NCI-H82 treated with DMSO at 0.1 percent for 48 hours (cell line): Measurements from ENCODE around the gene NAPG.
"Not testable (repeated sequence)": the region's sequence is repeated elsewhere in the genome, so short reads cannot be mapped to it uniquely, and the experiment has no call there.

Source experiments
- DNase-seq: peaks from one replicate; lab custom pipeline; 2025; ENCODE audit not compliant: unreplicated experiment; lab: John Stamatoyannopoulos, UW

The NAPG gene

DNA sequence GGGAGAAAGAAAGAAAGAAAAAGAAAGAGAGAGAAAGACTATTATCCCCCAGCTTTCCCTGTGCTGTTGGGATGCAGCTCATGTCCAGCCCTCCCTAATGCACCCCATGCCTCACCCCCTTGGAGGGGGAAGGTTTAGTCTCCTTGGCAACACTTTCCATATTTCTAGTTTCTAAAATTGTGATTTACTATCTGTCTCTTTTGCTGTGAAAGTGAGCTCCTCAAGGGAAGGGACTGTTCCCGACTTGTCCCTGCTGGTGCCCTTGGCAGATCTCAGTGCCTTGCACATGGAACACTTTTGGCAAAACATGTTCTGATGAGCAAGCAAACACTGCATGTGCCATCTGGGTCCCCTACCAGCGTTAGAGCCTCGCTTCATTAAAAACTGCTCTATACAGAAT, 11.7 kb upstream of the NAPG start:
- no peak for DNase-seq

DNA sequence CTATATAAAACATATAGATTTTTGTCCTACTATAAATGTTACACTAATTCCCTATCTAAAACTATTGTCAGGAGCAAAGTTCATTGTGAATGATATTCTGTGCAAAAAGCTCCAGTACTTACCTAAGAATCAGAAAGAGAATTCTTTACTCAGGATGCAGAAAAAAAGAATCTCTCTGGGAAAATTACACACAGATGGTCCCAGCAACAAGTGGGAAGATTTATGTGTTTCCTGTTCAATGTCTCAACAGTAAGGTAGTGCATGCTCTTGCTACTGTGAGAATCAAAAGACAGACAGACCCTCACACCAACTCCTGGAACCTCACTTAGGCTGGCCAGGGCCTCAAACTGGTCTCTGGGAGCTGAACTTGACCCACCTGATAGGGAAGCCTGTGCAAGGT, 11.2 kb upstream of the NAPG start:
- DNase-seq: no peak

DNA sequence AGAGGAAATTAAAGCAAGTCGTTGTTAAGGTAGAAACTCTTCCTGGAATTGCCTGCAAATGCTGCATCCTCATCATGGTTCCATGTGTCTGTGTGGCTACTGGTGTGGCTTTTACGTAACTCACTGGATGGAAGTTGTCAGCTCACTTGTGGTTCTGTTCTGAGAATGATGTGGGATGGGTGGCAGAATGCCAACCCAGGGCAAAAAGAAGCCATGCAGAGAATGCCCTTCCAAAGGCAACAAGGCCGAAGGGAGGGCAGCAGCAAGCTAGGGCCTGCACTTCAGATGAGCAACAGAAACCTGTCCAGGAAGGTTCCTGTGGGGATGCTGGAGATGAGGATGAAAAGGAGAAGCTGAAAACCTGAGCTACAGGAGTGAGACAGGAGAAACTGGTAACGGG, 10.4 kb upstream of the NAPG start:
- no peak for DNase-seq

DNA sequence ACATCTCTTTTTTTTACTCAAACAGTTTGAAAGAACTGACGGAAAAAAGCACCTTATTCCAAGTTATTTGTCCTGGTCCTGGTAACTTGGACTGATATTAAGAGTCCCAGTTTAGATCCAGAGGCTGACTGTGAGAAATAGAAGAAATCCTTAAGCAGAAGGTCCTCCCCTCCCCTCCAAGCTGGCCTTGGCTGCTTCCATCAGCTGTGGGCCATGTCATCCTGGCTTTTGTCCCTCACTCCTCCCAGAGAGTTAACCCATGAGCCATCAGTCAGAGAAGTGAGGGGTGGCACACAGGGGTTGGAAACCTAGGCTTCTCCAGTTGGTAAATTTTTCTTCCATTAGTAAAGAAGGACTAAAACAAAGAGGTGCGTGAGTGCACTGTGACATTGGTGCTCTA, 9.7 kb upstream of the NAPG start:
- no peak for DNase-seq

DNA sequence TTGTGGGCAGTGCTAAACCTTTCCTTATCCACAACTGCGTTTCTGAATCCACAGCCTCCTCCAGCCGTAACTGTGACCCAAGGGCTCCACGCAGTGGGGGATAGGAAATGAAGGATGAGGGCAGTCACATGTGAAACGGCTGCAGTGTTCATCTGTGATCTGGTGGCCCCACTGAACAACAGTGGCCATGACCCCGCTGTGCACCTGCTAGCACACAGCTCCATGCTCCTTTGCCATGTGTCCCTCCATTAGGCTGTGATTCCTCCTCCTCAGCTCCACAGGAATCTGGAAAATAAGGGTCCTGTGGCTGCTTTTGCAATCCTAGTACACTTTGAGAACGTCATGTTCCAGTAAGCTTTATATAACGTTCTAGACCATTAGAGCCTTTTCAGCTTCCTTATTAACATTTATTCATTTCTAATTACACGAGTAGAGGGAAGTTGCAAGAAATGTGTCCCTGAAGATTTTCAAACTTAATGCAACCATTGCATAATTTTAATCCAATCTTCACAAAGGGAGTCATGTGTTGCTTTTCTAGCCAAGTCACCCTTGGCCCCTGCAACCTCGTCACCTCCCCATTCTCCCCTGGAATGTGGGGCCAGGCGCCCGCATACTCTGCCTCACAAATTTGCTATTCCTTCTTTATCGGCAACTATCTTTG, 7.1 kb upstream of the NAPG start:
- DNase-seq: peak; percentile 14

DNA sequence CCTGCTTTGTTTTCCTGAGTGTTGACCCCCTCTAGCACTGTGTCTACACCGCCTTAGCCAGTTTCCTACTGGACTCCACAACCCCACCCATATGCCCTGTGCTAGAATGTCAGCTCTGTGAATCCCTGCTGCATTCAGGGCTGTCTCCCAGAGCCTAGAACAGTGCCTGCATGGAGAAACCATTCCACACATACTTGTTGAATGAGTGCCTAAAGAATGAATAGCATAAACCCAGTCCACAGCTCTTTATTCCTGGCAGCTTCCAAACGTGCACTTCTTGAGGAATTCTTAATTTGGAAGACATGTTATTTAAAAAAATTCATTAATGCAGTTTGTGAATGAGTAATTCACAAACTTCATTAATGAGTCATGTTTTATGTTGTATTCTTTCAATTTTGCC, 6.5 kb upstream of the NAPG start:
- DNase-seq: no peak

DNA sequence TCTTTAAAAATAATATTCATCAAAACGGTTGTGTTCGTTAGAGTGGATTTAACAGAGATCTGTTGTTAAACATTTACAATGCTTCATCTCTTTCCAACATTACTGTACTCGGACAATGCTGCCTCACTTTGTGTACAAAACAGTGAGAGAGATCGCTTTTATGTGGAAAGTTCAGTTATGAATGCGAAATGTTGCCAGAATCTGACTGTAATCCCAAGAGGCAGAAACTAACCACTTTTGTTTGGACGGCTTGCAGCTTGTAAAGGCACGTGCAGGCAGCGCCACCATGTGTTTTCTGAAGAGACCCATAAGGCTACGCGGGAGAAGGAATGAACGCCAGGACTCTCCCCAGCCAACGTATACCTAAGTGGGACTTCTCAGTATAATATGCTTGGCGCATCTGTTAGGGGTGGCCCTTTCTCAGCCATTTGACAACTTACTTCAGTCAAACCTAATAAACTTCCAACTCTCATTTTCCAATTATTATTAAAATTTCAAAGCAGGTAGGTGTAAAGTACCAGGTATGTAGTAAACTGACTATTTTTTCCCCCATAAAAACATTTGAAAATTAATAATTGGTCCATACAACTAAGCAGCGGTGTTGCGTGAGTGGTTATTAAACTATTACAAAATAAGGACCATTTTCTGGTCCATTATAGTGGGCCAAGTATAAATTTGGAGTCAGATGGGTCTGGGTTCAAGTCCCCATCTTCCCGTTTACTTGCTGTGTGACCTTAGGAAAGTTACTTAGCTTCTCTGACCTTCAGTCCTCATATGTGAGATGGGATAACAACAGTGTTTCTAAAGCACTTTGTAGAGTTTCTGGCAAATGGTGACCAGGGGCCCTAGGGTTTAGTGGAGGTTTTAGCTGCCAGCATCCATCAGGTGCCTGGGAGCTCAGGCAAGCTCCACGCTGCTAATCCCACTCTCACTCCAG, 5.6 kb upstream of the NAPG start:
- peak; percentile 46 for DNase-seq

DNA sequence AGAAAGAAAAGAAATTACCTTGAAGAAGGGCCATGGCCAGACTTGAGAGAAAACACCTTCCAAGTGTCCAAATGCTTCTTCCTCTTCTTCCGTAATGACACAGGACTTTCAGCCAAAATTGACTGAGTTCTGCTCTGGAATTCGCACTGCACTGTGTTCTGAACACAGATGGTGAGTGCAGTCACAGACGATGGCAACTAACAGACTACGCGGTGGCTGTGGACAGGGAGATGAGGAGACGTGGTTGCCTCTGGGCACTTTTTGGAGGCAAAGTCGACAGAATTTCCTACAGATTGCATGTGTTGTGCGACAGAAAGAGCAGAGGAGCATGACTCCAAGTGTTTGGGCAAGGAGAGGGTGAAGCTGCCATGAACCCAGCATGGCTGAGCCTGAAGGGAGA, 4.3 kb upstream of the NAPG start:
- no peak for DNase-seq

DNA sequence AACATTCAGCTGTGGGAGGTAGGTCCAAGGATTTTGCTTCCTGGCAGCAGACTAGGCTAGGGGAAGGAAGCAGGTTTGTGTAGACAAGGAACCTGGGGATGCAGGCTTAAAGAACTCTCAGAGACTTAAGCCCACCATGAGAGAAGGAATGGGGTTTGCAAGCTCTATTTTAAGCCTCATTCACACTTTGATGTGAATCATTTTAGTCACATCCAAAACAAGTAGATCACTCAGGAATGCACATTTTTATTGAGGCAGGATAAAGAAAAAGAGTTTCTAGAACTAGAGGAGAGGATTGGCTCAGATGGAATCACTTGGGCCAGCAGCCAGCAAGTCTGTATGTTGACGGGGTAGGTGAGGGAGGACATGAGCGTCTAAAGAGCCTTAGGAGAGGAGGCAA, 3.3 kb upstream of the NAPG start:
- DNase-seq: no peak

DNA sequence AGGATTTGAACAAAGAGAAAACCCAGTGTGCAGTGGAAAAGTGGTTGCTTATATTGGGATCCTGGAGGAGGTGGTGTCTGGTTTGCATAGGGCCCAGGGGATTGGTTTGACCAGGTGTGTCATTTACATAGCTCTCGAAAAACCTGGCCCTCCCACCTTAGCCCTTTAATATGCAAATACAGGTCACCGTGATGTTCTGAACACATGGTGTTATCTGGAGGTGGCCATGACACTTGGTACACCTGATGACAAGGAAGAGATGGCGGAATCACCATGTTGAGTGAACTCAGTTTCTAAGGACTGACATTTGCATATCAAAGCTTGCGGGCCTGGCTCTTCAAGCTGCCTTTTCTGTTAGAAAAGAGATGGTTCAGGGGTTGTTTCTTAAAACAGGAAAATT, 2.3 kb upstream of the NAPG start:
- DNase-seq: no peak

DNA sequence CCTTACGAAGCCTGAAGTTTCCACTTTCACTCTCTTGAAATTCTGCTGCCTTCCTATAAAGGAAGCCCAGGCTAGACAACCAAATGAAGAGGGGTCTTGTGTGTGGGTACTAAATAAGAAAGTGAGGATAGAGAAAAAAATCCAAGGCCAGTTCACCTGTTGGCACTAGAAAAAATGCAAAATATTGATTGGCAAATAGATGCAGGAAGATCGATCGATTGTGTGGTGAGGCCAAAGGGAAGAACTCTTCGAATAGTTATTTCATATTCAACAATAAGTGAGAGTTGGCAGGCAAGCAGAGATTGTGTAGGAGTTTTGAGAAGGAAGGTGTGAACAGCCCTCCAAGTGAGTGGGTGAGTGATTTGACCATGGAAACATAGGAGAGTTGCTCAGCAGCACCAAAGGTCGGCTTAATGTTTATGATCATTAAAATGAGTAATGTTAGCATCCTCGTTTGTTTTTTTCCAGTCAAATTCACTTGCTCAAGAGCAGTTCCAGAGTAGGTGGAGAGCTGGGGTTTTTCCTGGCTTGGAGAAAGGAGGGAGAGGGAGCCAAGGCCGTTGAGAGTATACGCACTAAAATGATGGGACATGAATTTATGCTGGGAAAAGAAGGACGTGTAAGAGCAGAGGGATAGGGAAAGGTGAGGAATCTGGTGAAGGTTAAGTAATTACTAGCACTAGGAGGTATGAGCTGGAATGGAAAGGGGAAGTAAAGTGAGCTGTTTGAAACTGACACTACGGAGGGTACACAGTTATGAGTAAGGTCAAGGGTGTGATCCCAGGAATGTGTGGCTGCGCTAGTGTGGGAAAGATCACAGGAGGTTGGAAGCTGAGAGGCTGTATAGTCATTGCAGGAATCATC, 1.1 kb upstream of the NAPG start:
- no peak for DNase-seq

DNA sequence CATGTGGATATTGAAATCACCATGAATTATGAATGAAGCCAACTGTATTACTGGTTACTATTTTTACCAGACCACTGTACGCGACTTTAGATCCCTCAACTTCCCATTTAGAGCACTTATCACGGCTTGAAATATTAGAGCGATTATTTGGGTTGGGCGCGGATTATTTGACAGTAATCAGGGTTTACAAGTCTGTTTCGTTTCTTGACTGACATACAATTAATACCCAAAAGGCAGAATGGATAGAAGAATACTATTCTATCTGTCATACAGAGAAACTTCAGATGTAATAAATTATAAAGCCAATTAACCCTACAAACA, 496 bp upstream of the NAPG start:
- DNase-seq: no peak

DNA sequence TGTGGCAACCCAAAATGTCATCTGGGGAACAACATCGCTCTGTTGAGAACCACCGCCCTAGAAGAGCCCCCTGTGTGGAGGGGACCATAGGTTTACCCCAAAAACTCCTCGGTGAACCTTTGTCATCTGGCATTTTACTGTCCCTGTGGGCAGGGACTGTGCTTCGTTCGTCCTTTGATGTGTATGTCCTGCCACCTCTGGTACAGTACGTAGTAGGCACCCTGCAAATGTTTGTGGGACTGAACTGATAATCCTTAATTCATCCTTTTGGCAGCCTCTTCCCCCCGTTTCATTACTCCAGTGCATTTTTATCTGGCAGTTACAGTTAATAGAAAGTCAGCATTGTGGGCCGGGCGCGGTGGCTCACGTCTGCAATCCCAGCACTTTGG, 728 bp downstream of the NAPG start:
- DNase-seq: no peak

DNA sequence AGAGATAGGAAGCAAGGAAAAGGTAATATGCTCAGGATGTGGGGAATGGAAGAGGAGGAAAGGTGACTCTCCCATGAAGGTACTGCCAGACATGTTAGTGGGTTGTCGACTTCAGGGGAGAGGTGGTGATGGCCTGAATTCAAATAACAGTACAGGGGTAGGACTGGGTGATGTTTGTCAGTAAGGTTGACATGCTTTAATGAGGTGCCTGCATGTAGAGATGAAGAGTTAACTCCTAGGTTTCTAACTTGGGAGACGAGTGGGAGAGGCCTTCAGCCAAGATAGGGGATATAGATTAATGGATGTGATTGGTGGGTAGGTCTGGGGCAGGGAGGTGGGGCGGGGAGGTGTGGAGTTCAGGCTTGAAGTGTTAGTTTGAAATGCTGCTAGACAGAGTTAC, 2.6 kb downstream of the NAPG start:
- DNase-seq: no peak

DNA sequence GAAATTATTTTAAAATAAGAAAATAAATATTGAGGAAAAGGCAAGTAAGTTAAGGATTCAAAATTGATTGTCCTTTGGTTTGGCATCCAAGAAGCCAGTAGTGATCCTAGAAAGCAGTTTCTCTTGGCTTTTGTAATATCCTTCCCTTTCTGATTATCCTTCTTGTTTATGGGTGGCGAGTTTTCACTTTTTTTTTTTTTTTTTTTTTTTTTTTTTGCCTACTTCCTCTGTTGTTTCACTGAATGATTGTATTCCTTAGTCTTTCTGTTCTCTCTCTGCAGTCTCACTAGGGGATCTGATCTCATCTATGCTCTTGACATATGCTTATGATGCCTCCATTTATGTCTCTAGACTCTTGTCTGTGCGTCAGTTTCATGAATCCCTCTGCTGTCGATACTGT, 4.2 kb downstream of the NAPG start:
- DNase-seq: no peak

DNA sequence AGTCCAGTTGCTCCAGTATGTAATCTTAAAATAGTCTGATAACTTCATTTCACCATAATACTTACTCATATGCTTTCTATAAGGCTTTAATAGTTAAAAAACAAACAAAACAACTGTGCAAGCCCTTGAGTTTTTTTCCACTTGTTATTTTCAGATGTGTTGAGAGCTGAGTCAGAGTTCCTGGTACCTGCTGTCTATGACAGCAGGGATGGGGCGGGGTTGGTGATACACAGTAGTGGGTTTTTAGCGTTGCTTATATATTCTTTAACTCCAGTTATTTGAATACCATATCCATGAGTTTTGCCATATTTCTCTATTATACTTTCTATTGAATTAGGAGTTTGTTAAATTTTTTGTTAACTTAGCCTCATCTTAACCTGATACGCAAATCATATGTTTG, 5.0 kb downstream of the NAPG start:
- no peak for DNase-seq

DNA sequence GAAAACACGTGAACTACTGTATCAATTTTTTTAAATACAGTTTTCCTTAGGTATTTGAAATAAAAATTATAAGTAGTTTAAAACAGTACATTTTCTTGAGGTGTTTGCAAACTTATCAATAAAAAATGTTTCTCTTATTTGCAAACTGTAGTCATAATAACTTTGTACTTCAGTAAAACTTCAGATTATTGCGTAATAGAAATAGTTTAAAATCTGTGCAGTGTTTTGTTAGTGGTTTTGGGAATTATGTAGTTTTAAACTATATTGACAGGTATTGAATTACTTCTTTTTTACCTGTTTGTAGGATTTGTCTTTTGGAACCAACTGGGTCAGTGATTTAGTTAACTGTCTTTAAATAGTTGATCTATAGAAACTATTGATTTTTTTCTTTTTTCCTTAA, 7.3 kb downstream of the NAPG start:
- no peak for DNase-seq

DNA sequence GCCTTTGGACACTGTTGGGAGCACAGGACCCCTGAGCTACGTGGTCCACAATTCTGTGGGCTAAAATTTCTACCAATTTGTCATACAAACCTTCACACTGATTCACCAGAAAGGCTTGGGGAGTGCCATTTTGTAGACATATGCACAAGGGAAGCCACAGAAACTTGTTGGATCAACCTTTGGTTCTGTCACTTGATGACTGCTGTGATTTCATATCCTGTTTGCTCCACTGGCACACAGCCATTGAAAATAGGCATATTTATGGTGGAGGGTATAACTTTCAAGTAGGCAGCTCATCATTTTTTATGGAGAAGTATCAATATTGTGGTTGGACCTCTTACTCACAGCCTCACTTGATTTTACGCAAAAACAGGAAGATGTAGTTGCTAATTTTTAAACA, 10.5 kb downstream of the NAPG start:
- DNase-seq: no peak

DNA sequence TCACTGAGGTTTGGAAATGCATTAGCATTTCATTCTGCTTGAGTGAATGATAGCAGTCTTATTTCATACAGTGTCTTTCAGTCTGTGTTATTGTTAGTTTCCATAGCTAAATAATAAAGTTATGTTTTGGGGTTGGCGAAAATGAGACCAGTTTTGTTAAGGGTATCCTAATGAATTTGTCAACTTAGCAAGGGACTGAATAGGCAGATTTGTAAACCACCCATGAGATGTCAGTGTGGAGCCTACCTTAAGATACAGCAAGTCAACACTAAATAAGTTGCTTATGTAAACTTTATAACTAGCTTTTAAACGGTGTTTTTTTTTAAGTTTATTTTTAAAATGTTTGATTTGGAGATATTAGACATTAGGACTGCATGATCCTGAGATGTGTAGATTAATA, 11.9 kb downstream of the NAPG start:
- DNase-seq: no peak

DNA sequence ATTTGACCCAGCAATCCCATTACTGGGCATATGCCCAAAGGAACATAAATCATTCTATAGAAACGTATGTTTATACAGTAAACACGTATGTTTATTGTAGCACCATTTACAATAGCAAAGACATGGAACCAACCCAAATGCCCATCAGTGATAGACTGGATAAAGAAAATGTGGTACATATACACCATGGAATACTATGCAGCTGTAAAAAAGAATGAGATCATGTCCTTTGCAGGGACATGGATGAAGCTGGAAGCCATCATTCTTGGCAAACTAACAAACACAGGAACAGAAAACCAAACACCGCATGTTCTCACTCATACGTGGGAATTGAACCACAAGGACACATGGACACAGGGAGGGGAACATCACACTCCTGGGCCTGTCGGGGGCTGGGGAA, 13.3 kb downstream of the NAPG start:
- DNase-seq: not testable (repeated sequence)

DNA sequence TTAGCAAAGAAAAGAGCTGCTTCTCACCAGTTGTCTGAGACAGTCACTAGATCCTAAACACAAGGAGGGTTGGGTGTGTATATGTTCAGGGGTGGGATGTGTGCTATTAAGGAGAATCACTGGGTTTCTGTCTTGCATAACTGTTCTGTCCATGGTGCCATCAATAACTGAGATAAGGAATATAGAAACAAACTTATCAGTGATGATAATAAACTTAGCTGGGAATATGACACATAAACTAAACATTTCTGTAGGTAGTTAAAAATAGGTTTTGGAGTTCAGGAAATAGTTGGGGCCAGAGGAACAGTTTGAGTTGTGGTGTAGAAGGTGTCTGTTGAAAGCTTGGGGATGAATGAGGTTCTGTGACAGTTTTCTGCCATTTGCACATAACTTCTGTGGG, 17.4 kb downstream of the NAPG start:
- DNase-seq: no peak
